ENCODE data around the gene ZNF25. TPM values are rescaled to one million over a fixed set of nuclear protein-coding genes. Genes with fewer than 3 reads are reported as not detected.

ZNF25 gene
- total RNA-seq, 4 donors from 2014 or later: 8.4 to 17.1 (median 12.0) TPM

GRCh38 chr10:37965006-37965405 lies 11.4 kb downstream of the ZNF25 start:
- DNase-seq: no peak
- Histone ChIP-seq H3K27ac (no peak overlapping the region), H3K36me3 (no peaks in the 10 kb centered on the region), H3K9me3 (no peaks in the 10 kb centered on the region), H3K4me1 (no peaks in the 10 kb centered on the region), H3K27me3 (no peaks in the 10 kb centered on the region), H3K4me3 (replicated peaks in 1 of 3) (no peak overlapping the region)
- TF ChIP-seq POLR2A (IDR thresholded peaks at IDR 0.05): no peak
- TF ChIP-seq CTCF (IDR thresholded peaks at IDR 0.05): no peak
- intact Hi-C loops (cut with DNase I): no loop called here

- no peaks in the 10 kb centered on the region for H3K4me1 ChIP-seq
- intact Hi-C loops (cut with DNase I): no loop called here
- no peak for DNase-seq
- WGBS, 2 donors: 96 to 97% methylated on average over 2 of the region's 2 CpGs
- H3K4me3 ChIP-seq (replicated peaks in 1 of 3): no peak overlapping the region
- H3K9me3 ChIP-seq: no peaks in the 10 kb centered on the region
- TF ChIP-seq POLR2A (IDR thresholded peaks at IDR 0.05) (no peak), CTCF (IDR thresholded peaks at IDR 0.05) (no peak)
- H3K27me3 ChIP-seq: no peaks in the 10 kb centered on the region
- peaks cover 12 to 18% of the 10 kb centered on the region in 2 donors for H3K36me3 ChIP-seq
- no peak overlapping the region for H3K27ac ChIP-seq
Measured at GRCh38 chr10:37960591-37961137, 15.8 kb downstream of the ZNF25 start.

GRCh38 chr10:37957841-37958240 lies 18.6 kb downstream of the ZNF25 start:
- Histone ChIP-seq H3K27me3 (no peaks in the 10 kb centered on the region), H3K27ac (no peak overlapping the region), H3K4me1 (no peaks in the 10 kb centered on the region), H3K4me3 (replicated peaks in 1 of 3) (no peak overlapping the region), H3K36me3 (peaks cover 29 to 36% of the 10 kb centered on the region in 2 donors), H3K9me3 (no peaks in the 10 kb centered on the region)
- TF ChIP-seq CTCF (IDR thresholded peaks at IDR 0.05) (no peak), POLR2A (IDR thresholded peaks at IDR 0.05) (no peak)
- intact Hi-C loops (cut with DNase I): no loop called here
- DNase-seq: no peak
- WGBS, 2 donors: 94% methylated on average over 2 of the region's 2 CpGs

- intact Hi-C loops (cut with DNase I): no loop called here
- no peak for TF ChIP-seq CTCF (IDR thresholded peaks at IDR 0.05)
- DNase-seq: no peak
- Histone ChIP-seq H3K4me3 (replicated peaks in 1 of 3) (no peak overlapping the region), H3K27ac (no peak overlapping the region), H3K9me3 (no peaks in the 10 kb centered on the region), H3K36me3 (peaks cover 38 to 45% of the 10 kb centered on the region in 2 donors), H3K4me1 (no peaks in the 10 kb centered on the region), H3K27me3 (no peaks in the 10 kb centered on the region)
- WGBS, 2 donors: 94 to 98% methylated on average over 3 of the region's 3 CpGs
Measured at GRCh38 chr10:37952926-37953325, 23.5 kb downstream of the ZNF25 start.

- Histone ChIP-seq H3K4me3 (replicated peaks in 1 of 3) (no peak overlapping the region), H3K27me3 (no peaks in the 10 kb centered on the region), H3K36me3 (peaks cover 38 to 44% of the 10 kb centered on the region in 2 donors), H3K27ac (no peak overlapping the region), H3K9me3 (no peaks in the 10 kb centered on the region), H3K4me1 (no peaks in the 10 kb centered on the region)
- no peak for TF ChIP-seq POLR2A (IDR thresholded peaks at IDR 0.05)
- no peak for TF ChIP-seq CTCF (IDR thresholded peaks at IDR 0.05)
- 82 to 89% methylated on average over 2 of the region's 2 CpGs for WGBS, 2 donors
- no peak for DNase-seq
- intact Hi-C loops (cut with DNase I): no loop called here
Measured at GRCh38 chr10:37952043-37952755, 24.2 kb downstream of the ZNF25 start.
